Parathyroid adenoma (tissue), 2 donors: ENCODE measurements around the gene HAUS1.

Source experiments
- H2AFZ ChIP-seq: fragments of 300-600 bp; sonication (generic); one replicate; pipeline ENCODE4 v1.7.0; 2017; ENCODE audit warnings: antibody characterized with exemption, mild to moderate bottlenecking
- H3K27ac ChIP-seq: fragments of 300-600 bp; sonication (generic); one replicate; pipeline ENCODE4 v1.7.0; 2017
- H3K27me3 ChIP-seq: fragments of 300-600 bp; sonication (generic); one replicate; pipeline ENCODE4 v1.7.0; 2017; ENCODE audit warnings: low read length; ENCODE audit not compliant: control insufficient read depth, insufficient read depth
- H3K36me3 ChIP-seq: fragments of 300-600 bp; sonication (generic); one replicate; pipeline ENCODE4 v1.7.0; 2017; ENCODE audit warnings: low read length; ENCODE audit not compliant: control insufficient read depth, insufficient read depth
- H3K4me1 ChIP-seq: fragments of 300-600 bp; sonication (generic); one replicate; pipeline ENCODE4 v1.7.0; 2017; ENCODE audit warnings: control low read depth
- H3K4me2 ChIP-seq: fragments of 300-600 bp; sonication (generic); one replicate; pipeline ENCODE4 v1.7.0; 2017; ENCODE audit warnings: low read length
- H3K4me3 ChIP-seq: fragments of 300-600 bp; sonication (generic); one replicate; pipeline ENCODE4 v1.7.0; 2017; ENCODE audit warnings: low read depth, low read length
- H3K79me2 ChIP-seq: fragments of 300-600 bp; sonication (generic); one replicate; pipeline ENCODE4 v1.7.0; 2017; ENCODE audit warnings: control low read depth
- H3K9ac ChIP-seq: fragments of 300-600 bp; sonication (generic); one replicate; pipeline ENCODE4 v1.7.0; 2017; ENCODE audit warnings: mild to moderate bottlenecking
- H3K9me3 ChIP-seq: fragments of 300-600 bp; sonication (generic); one replicate; pipeline ENCODE4 v1.7.0; 2017; ENCODE audit warnings: low read length; ENCODE audit not compliant: control insufficient read depth
- CTCF ChIP-seq: fragments of 300-600 bp; sonication (generic); IDR thresholded peaks from one replicate; pipeline ENCODE4 v1.7.0; 2017; ENCODE audit warnings: antibody characterized with exemption, mild to moderate bottlenecking
- donor health status: primary hyperparathyroidism.

The HAUS1 gene

GRCh38 chr18:46104128-46104911, at the start of gene HAUS1:
Gene HAUS1, plus strand, starts transcription at chr18:46104385. Its CDS starts 27 bp downstream, at chr18:46104412.
- no peak for TF ChIP-seq CTCF

GRCh38 chr18:46054956-46055837, 49.0 kb upstream of the HAUS1 start:
- H3K9ac ChIP-seq: no peak overlapping the region
- H2AFZ ChIP-seq: no peak overlapping the region
- H3K27ac ChIP-seq: no peak overlapping the region
- no peaks in the 10 kb centered on the region for H3K27me3 ChIP-seq
- H3K4me3 ChIP-seq: no peak overlapping the region
- TF ChIP-seq CTCF: no peak
- no peaks in the 10 kb centered on the region for H3K36me3 ChIP-seq
- H3K4me2 ChIP-seq: no peak overlapping the region
- no peaks in the 10 kb centered on the region for H3K9me3 ChIP-seq
- no peaks in the 10 kb centered on the region for H3K4me1 ChIP-seq
- H3K79me2 ChIP-seq: no peaks in the 10 kb centered on the region

More at GRCh38 chr18:46104128-46104911, at the start of gene HAUS1:
- no peaks in the 10 kb centered on the region for H3K27me3 ChIP-seq
- no peaks in the 10 kb centered on the region for H3K4me1 ChIP-seq
- no peaks in the 10 kb centered on the region for H3K79me2 ChIP-seq
- H3K4me2 ChIP-seq: peak within 1 kb of the TSS; percentile 90
- H3K9ac ChIP-seq: no peak within 1 kb of the TSS
- peak within 1 kb of the TSS; percentile 85 for H3K4me3 ChIP-seq
- peak within 1 kb of the TSS; percentile 90 for H2AFZ ChIP-seq
- no peaks in the 10 kb centered on the region for H3K9me3 ChIP-seq
- no peaks in the 10 kb centered on the region for H3K36me3 ChIP-seq
- H3K27ac ChIP-seq: peak within 1 kb of the TSS; percentile 68

- no peak overlapping the region for H3K4me2 ChIP-seq
- H3K36me3 ChIP-seq: no peaks in the 10 kb centered on the region
- no peak overlapping the region for H3K27ac ChIP-seq
- no peak for TF ChIP-seq CTCF
- no peak overlapping the region for H3K4me3 ChIP-seq
- H3K4me1 ChIP-seq: no peaks in the 10 kb centered on the region
- no peaks in the 10 kb centered on the region for H3K79me2 ChIP-seq
- no peak overlapping the region for H2AFZ ChIP-seq
- H3K9me3 ChIP-seq: no peaks in the 10 kb centered on the region
- no peaks in the 10 kb centered on the region for H3K27me3 ChIP-seq
- no peak overlapping the region for H3K9ac ChIP-seq
Measured at GRCh38 chr18:46055838-46056230, 48.4 kb upstream of the HAUS1 start.

- H3K4me3 ChIP-seq: no peak overlapping the region
- H3K79me2 ChIP-seq: no peaks in the 10 kb centered on the region
- no peak overlapping the region for H2AFZ ChIP-seq
- H3K4me1 ChIP-seq: no peaks in the 10 kb centered on the region
- H3K27ac ChIP-seq: no peak overlapping the region
- no peak overlapping the region for H3K9ac ChIP-seq
- H3K9me3 ChIP-seq: no peaks in the 10 kb centered on the region
- H3K27me3 ChIP-seq: no peaks in the 10 kb centered on the region
- no peaks in the 10 kb centered on the region for H3K36me3 ChIP-seq
- H3K4me2 ChIP-seq: no peak overlapping the region
- no peak for TF ChIP-seq CTCF
Measured at GRCh38 chr18:46060359-46060841, 43.8 kb upstream of the HAUS1 start.
